MCF 10A (cell line): Measurements from ENCODE around the gene SAP25. TPM values are rescaled to one million over a fixed set of nuclear protein-coding genes. Genes with fewer than 3 reads are reported as not detected.

Experiments used
- BruUV-seq: library from RNA; stranded (reverse); fragments of 400-500 nt; replicated peaks from 2 replicates; lab custom pipeline; 2021; lab: Mats Ljungman, UMichigan
- CTCF ChIA-PET: fragments of 300-600 bp; sonication (Branson Sonifier 250); formaldehyde crosslinking; extraction: SDS; loops from one replicate; lab custom pipeline; 2021; ENCODE audit warnings: antibody characterized with exemption, inconsistent platforms; lab: Yijun Ruan, JAX
- POLR2A ChIA-PET: fragments of 300-600, 350-650 bp; sonication (Branson Sonifier 250); formaldehyde crosslinking; extraction: SDS; loops from one replicate; lab custom pipeline; 2020; ENCODE audit warnings: antibody characterized with exemption, inconsistent platforms; lab: Yijun Ruan, JAX
- DNase-seq: peaks from one replicate; pipeline ENCODE4 v3.0.0-alpha.2; 2018; ENCODE audit not compliant: unreplicated experiment
- H3K27ac Mint-ChIP-seq: one replicate; pipeline ENCODE4 v1.8.0; 2022; ENCODE audit warnings: mild to moderate bottlenecking, low read depth, mixed read lengths; ENCODE audit not compliant: unreplicated experiment
- H3K27me3 Mint-ChIP-seq: one replicate; pipeline ENCODE4 v1.8.0; 2022; ENCODE audit warnings: mixed read lengths; ENCODE audit not compliant: insufficient read depth, unreplicated experiment
- H3K36me3 Mint-ChIP-seq: one replicate; pipeline ENCODE4 v1.8.0; 2022; ENCODE audit warnings: mild to moderate bottlenecking, moderate library complexity, mixed read lengths; ENCODE audit not compliant: insufficient read depth, unreplicated experiment
- H3K4me1 Mint-ChIP-seq: one replicate; pipeline ENCODE4 v1.8.0; 2022; ENCODE audit warnings: mixed read lengths; ENCODE audit not compliant: insufficient read depth, unreplicated experiment
- H3K4me3 Mint-ChIP-seq: one replicate; pipeline ENCODE4 v1.8.0; 2022; ENCODE audit warnings: mild to moderate bottlenecking, moderate library complexity, mixed read lengths; ENCODE audit not compliant: unreplicated experiment
- H3K9me3 Mint-ChIP-seq: one replicate; pipeline ENCODE4 v1.8.0; 2022; ENCODE audit warnings: mixed read lengths; ENCODE audit not compliant: unreplicated experiment
- intact Hi-C: fragments of 100-400 bp; cut with micrococcal nuclease; formaldehyde crosslinking; loops from 2 replicates; pipeline ENCODE4 v1.14.1; 2022
- total RNA-seq: library from RNA; stranded (reverse); gene quantifications from 2 replicates; pipeline ENCODE4 v1.2.3, GENCODE V29; 2022
- TF ChIP-seq, protein P1 (sequence below): fragments of 200-600 bp; IDR thresholded peaks from one replicate; pipeline ENCODE4 v1.8.0; 2022; ENCODE audit warnings: antibody characterized with exemption, mild to moderate bottlenecking; ENCODE audit not compliant: unreplicated experiment

Gene SAP25
- total RNA-seq, 1 experiment from 2014 or later, result 1.2 TPM

DNA sequence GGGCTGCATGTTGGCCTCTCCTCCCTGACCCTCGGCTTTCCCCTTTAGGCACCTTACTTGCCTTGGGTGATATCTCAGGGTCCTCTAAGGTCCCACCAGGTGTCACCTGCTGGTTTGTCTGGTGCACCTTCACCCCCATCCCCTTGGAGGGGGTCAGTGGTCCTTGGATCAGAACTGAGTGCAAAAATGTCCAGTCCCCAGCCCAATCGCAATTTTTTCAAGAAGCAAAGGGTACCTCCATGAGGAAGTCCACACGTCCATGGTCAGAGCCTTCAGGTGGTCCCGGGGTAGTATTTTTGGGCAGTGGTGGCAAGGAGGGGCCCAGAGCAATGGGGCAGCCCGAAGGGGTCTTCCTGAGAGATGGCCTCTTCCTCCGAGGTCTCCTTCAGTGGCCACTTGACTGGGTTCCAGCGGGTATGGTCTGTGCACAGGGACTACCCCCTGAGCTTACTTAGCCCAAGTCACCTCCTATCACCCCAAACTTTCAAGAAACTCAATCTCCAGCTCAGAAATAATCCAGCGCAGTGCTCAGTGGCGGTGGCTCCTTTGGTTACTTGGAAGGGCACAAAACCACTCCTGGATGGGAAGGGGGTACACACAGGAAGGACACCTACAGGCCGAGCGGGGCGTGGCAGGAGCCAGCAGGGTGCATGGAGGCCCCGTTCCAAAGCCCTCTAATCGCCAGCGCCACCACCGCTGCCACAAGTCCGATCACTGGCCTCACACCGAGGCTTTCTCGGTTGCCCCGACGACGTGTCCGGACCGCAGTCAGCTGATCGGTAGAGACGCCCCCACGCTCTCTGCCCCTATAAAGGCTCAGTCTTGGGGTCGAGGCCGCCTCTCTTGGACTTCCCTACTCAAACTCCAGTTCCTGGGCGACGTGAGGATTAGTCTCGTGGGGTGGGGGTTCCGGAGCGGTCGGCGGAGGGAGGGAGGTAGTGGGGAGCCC, 4.5 kb downstream of the SAP25 start:
- Mint-ChIP-seq H3K9me3 (no peaks in the 10 kb centered on the region), H3K4me3 (no peak overlapping the region), H3K27ac (peak overlapping the region; percentile 56), H3K27me3 (no peaks in the 10 kb centered on the region), H3K4me1 (no peaks in the 10 kb centered on the region), H3K36me3 (no peaks in the 10 kb centered on the region)
- ChIA-PET CTCF (interaction anchor here (0.7 kb wide), 1 partner anchor 92 kb away, joined by 3 read pairs; no protein-coding TSS in a partner anchor), POLR2A (interaction anchor here (0.6 to 1.1 kb wide), 2 partner anchors 23 to 108 kb away, joined by 3 read pairs; no protein-coding TSS in a partner anchor)
- intact Hi-C loops, result no loop called here
- peak; percentile 43 for DNase-seq
- TF ChIP-seq, protein P1, sequence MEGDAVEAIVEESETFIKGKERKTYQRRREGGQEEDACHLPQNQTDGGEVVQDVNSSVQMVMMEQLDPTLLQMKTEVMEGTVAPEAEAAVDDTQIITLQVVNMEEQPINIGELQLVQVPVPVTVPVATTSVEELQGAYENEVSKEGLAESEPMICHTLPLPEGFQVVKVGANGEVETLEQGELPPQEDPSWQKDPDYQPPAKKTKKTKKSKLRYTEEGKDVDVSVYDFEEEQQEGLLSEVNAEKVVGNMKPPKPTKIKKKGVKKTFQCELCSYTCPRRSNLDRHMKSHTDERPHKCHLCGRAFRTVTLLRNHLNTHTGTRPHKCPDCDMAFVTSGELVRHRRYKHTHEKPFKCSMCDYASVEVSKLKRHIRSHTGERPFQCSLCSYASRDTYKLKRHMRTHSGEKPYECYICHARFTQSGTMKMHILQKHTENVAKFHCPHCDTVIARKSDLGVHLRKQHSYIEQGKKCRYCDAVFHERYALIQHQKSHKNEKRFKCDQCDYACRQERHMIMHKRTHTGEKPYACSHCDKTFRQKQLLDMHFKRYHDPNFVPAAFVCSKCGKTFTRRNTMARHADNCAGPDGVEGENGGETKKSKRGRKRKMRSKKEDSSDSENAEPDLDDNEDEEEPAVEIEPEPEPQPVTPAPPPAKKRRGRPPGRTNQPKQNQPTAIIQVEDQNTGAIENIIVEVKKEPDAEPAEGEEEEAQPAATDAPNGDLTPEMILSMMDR, result no peak
- BruUV-seq, result no TSS peak

DNA sequence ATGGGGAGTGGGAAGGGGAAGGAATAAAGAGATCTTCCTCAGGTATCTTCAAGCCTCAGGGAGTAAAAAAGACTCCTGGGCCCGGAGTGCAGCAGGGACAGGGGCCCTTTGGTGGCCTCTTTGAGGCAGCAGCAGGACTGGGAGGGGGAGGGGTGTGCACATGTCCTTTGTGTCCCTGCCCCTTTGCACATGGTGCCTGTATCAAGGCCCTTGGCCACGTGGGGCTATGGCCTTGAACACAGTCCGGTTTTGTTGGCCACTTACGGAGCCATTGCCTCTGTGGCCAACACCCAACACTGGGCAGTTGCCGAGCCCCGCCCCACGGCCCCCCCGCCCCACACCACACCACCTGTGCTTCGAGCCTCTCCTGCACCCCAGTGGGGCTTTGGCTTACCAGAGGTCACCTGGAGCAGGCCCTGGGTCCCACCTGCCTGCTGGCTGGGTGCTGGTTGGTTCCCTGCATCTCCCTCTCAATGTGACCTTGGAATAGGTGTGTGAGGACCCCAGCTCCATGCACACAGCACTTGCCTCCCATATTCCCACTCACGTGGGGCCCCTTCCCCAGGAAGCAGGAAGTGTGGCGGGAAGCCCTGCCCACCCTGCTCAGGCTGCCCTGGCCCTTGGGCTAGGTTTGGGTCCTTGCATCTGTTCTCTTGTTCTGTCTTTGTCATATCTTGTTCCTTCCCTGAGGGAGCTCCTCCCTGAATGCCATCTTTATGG, 5.4 kb downstream of the SAP25 start:
- Mint-ChIP-seq H3K27me3 (no peaks in the 10 kb centered on the region), H3K36me3 (no peaks in the 10 kb centered on the region), H3K9me3 (no peaks in the 10 kb centered on the region), H3K27ac (peak overlapping the region; percentile 56), H3K4me1 (no peaks in the 10 kb centered on the region), H3K4me3 (no peak overlapping the region)
- intact Hi-C loops, result no loop called here
- TF ChIP-seq, protein P1, result no peak
- POLR2A ChIA-PET, result interaction anchor here (0.6 to 1.1 kb wide), 3 partner anchors 18 to 107 kb away, joined by 3 read pairs; partner anchors contain the start of genes FBXO24 and LRCH4
- CTCF ChIA-PET, result interaction anchor here (0.6 kb wide), 1 partner anchor 294 kb away, joined by 3 read pairs; no protein-coding TSS in a partner anchor
- no TSS peak for BruUV-seq
- no peak for DNase-seq

DNA sequence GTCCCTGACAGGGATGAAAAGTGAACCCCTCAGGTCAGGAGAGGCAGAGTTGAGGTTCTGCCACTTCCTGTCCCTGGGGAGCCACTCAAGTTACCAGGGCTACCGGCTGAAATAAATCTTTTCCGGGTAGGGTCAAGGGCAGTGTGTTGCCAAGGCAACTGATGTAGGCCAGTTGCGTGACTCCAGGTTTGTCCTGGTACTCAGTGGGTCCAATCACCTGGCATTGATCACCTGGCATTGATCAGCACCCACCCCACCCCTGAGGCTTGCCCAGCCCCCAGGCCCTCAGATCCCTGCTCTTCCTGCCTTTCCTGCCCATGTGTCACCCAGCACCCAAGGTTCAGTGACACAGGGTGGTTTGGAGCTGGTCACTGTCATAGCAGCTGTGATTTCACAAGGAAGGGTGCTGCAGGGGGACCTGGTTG, 5.9 kb downstream of the SAP25 start:
- DNase-seq, result no peak
- CTCF ChIA-PET, result interaction anchor here (0.7 to 1.6 kb wide), 3 partner anchors 98 to 158 kb away, joined by 3 to 7 read pairs (median 6); no protein-coding TSS in a partner anchor
- no peaks in the 10 kb centered on the region for H3K36me3 Mint-ChIP-seq
- no peak overlapping the region for H3K4me3 Mint-ChIP-seq
- intact Hi-C loops, result no loop called here
- TF ChIP-seq, protein P1, result no peak
- H3K4me1 Mint-ChIP-seq, result no peaks in the 10 kb centered on the region
- H3K27me3 Mint-ChIP-seq, result no peaks in the 10 kb centered on the region
- POLR2A ChIA-PET, result interaction anchor here (0.6 to 1.7 kb wide), 4 partner anchors 19 to 88 kb away, joined by 3 to 5 read pairs (median 3); partner anchors contain the start of genes AGFG2, FBXO24, LRCH4 and TSC22D4
- H3K27ac Mint-ChIP-seq, result no peak overlapping the region
- BruUV-seq, result no TSS peak
- H3K9me3 Mint-ChIP-seq, result no peaks in the 10 kb centered on the region
